CD4-positive, alpha-beta T cell treated with Interleukin-15 for 1 hour (primary cell): ENCODE results near the gene PHF21B.
"Not testable (repeated sequence)": the region's sequence is repeated elsewhere in the genome, so short reads cannot be mapped to it uniquely, and the experiment has no call there.

Source experiments
- DNase-seq: peaks from one replicate; pipeline ENCODE4 v3.0.0-alpha.2; 2020

PHF21B gene

DNA sequence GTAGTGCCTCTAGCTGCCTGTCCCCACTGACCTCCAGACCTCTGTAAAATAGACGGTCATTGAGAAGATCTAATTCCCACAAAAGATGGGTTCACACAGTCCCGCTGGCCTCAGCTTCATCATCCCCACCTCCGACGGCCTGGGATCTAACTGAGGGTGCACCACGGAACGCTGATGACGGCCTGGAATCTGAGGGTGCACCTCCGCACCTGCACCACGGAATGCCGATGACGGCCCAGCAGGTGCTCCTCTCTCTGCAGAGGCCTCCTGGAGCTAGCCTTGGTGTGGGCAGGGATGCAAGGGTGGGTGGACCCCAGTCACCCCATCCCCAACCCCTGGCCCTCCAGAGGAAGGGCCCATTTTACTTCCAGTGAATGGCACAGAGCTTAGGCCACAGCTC is 77.3 kb downstream of the PHF21B start:
- DNase-seq: no peak

DNA sequence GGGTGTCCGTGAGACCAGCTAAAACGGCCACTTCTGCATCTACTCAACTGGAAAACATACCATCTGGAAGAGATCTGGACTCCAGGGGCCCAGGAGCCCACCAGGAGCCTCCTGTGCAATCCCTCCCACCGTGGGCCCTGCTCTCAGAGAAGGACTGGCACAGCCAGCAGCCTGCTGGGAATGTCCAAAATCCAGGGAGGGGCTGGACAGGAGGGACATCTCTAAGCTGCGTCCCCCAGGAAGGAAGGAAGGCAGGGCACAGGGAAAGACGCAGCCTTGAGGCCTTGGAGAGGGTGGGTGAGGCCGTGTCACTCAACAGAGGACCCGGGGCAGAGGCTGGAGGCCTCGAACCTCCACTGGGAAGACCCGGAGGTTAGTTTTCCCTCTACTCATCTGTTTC is 78.0 kb downstream of the PHF21B start:
- DNase-seq: no peak

- DNase-seq: no peak
These were observed 78.7 kb downstream of the PHF21B start for GRCh38 chr22:44931077-44931540.

DNA sequence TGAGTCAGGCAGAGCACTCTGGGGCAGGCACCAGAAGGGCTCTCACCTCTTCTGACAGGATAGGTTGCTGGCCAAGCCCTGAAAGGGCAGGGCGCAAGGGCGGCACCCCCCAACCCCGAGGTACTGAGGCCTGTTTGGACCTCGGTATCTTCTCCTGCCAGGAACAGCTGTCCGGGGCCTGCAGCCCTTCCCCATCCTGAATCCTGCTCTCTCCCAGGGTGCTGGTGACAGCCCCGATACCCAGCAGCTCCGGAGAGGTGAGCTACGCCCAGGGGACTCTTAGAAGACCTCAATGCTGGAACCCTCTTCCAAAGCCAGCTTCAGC is 79.1 kb downstream of the PHF21B start:
- DNase-seq: no peak

DNA sequence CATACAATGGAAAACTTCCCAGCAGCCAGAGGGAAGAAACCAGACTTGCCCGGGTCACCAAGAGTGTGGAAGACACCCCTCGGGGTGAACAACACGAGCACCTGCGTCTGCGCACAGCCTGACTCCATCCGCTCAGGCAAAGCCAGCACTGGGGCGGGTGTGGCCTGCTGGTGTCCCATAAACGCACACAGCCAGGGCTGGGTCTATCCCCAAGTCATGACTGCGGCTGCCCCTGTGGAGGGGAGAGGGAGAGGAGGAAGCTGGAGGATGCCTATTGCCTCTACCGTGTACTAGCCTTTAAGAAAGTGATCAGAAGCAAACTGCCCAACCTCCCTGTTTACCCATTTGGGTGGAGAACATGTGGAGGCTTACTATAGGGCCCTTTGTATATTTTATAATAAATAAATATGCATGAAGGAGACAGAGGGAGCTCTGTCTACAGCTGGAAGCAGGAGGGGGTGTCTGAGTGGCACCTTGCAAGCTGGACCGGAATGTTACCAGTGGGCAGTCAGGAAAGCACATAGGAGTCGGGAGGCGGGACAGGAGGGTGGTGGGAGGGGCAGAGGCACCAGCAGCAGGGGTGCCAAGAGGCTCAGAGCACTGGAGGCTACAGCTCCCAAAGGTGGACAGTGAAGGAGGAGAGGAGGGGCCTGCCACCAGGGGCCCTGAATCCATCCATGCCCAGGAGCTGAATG is 79.6 kb downstream of the PHF21B start:
- no peak for DNase-seq

GRCh38 chr22:44929359-44930015 is 80.3 kb downstream of the PHF21B start:
- no peak for DNase-seq

GRCh38 chr22:44928711-44929358 is 81.0 kb downstream of the PHF21B start:
- no peak for DNase-seq

DNA sequence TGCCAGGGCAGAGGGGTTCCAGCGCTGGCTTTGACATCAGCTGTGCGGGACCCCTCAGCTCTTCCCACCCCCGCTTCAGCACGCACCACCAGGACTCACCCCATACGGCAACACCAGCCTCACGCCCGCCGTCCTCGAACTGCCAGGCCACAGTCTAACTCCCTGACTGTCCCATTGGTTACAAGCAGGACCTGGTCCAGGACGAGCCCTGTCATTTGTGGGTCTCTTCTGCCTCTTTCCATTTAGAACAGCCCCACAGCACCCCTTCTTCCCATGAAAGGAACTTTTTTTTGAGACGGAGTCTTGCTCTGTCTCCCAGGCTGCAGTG is 81.7 kb downstream of the PHF21B start:
- no peak for DNase-seq

DNA sequence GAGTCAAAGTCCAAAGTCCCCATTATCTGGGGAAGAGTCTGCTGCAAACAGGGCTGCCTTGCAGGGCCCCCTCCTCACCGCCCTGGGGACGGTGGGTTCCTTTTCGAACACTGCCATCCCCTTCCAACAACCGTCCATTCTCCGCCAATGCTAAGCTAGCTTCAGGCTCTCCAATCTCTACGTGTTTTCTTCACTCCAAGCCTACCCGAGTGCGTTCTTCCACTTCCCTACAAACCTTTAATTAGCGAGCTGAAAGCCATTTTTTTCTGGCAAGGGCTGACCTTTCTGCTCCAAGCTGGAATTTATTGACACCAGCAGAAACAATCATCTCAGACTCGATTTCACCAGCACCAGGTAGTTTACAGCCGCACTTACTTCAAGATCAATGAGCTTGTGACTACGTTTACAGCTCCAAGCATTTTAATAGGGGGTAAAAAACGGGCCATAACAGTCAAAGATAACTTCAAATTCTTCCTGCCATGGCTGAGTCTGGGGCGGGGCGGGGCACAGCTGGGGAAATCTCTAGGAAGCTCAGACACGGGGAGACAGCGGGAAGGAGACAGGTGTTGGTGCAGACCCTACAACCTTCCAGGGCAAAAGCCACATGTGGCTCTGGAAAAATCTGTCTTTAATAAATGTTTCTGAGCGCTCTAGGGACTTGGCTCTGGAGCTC is 82.2 kb downstream of the PHF21B start:
- no peak for DNase-seq

GRCh38 chr22:44926491-44927415 is 83.1 kb downstream of the PHF21B start:
- DNase-seq: no peak

- DNase-seq: no peak
These were observed 83.7 kb downstream of the PHF21B start for GRCh38 chr22:44926124-44926475.

DNA sequence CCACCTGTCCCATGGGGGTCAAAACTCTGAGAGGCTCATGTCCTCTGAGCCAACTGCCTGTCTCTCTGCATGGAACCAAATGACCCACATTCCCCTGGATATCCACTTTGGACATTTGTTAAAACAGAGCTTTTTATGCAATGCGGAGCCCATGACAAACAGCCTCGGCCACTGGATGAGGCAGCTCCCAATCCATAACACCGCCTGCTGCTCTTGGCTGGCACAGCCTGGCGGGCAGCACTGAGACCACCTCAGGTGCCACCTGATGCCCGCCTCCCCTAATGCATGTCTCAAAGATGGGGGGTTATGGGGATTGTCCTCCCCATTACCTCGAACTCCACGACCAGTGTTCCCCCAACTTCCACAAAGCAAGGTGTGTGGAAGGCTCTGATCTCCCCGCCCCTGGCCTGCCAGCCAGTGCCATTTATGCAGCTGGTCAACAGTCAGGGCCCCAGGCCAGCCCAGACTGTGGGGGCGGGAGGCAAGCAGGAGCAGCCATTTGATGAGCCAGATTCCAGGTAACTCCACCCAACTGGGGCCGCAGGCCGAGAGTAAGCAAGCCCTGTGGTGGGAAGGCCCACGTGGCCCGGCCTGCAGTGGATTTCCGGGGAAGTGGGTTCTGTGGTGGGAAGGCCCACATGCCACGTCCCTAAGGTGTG is 84.2 kb downstream of the PHF21B start:
- DNase-seq: no peak

- no peak for DNase-seq
These were observed 85.1 kb downstream of the PHF21B start for GRCh38 chr22:44924710-44925109.

DNA sequence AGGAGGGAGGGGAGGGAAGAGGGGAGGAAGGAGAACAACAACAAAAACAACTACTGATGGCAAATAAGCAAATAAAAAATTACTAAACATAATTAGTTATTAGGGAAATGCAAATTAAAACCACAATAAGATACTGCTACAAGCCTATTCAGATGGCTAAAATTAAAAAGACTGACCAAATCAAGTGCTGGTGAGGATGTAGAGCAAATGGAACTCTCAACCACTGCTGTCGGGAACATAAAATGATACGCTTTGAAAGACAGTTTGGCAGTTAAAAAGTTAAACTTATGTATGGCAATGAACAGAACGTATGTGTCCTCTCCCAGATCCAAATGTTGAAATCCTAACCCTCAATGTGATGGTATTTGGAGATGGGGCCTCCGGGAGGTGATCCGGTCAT is 85.7 kb downstream of the PHF21B start:
- no peak for DNase-seq

DNA sequence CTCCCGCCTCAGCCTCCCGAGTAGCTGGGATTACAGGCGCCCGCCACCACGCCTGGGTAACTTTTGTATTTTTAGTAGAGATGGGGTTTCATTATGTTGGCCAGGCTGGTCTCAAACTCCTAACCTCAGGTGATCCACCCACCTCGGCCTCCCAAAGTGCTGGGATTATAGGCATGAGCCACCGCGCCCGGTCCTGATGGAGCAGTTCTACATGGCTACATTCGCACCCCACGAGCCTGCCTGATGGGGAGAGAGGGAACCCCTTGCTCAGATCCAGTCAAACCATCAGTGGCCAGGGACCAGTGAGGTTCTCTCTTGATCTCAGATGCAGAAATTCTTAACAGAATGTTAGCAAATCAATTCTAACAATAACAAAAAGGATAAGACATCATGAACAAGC is 88.0 kb downstream of the PHF21B start:
- DNase-seq: not testable (repeated sequence)

DNA sequence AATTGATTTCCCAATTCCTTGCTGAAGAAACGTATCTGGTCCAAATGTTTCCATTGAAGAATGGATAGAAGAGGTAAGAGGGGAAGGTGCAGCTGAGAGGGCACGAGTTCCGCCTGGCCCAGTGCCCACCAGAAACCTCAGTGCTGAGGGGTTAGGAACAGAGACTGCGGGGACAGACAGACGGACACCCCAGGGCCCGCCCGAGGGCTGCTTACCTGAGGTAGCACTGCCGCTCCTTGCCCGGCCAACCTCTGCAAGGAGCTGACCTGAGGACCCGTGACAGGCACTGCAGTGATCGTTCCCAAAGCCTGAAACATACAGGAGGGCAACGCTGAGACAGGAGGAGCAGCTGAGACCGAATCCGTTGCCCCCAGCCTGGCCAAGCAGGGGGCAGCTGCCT is 89.6 kb downstream of the PHF21B start:
- DNase-seq: no peak

- no peak for DNase-seq
These were observed 90.1 kb downstream of the PHF21B start for GRCh38 chr22:44919691-44920090.

GRCh38 chr22:44918925-44919392 is 90.8 kb downstream of the PHF21B start:
- DNase-seq: no peak

DNA sequence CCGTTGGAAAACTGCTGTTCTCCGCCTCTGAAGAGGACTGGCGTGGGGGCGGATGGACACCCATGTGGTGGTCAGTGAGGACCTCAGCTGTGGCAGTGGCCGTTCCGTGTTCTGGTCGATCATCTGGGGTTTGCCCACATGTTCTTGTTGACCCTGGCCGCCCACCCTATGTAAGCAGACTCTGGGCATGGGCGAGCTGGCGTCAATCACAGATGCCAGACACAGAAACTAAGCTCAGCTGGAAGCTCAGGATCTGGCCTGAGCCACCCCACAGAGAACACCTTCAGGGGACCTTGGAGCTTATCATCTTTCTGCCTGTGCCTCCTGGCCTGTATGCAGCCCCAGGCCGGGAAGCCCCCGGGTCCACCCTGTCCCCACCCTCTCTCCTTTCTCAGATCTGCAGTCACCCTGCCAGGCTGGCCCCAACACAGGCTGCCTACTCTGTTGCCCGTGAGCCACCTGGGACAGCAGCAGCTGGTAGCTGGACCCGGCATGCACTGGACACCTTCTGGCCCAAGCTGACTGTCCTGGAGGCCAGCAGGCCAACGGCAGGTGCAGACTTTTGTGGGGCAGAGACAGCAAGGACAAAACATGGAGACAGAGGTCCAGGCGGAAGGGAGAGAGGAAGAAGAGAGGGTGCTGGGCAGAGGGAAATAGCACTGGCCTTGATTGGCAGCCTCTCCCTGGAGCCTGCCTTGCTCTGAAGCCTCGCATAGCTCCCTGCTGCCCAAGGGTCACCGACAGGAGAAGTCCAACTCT is 91.5 kb downstream of the PHF21B start:
- DNase-seq: no peak

GRCh38 chr22:44917372-44918165 is 92.2 kb downstream of the PHF21B start:
- DNase-seq: no peak
